Left hindlimb (tissue), 1 donor: Measurements from ENCODE around the gene ANKHD1.

Experiments used
- DNase-seq: peaks from one replicate; pipeline ENCODE4 v3.0.0-alpha.2; 2018

Gene ANKHD1

DNA sequence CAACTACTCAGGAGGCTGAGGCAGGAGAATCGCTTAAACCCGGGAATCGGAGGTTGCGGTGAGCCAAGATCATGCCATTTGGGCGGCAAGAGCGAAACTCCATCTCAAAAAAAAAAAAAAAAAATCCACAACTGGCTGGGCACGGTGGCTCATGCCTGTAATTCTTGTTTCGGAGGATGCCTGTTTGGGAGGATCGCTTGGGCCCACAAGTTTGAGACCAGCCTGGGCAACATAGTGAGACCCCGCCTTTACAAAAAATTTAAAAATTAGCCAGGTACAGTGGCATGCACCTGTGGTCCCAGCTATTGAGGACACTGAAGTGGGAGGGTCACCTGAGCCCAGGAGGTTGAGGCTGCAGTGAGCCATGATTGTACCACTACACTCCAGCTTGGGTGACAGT lies 144.0 kb downstream of the ANKHD1 start:
- no peak for DNase-seq

DNA sequence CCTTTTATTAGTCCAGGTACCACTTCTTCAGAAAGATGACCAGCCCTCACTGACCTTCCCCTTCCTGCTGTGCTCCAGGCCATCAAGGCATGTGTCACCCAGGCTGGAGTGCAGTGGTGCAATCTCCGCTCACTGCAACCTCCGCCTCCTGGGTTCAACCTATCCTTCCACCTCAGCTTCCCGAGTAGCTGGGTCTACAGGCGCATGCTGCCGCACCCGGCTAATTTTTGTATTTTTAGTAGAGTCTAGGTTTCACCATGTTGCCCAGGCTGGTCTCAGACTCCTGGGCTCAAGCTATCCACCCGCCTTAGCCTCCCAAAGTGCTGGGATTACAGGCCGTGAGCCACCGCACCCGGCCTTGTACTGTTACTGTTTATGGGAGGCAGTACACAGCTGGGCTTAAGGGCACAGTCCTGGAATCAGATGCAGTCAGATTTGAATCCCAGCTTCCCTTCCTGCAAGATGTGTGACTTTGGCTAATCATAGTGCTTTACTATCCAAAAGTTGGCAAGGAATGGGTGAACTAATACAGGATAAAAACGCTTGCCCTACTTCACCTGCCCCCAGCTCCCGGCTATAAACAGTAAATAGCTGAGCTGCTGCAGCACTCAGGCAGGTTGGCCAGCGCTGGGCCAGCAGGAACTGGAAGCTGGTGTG lies 145.3 kb downstream of the ANKHD1 start:
- DNase-seq, result no peak

DNA sequence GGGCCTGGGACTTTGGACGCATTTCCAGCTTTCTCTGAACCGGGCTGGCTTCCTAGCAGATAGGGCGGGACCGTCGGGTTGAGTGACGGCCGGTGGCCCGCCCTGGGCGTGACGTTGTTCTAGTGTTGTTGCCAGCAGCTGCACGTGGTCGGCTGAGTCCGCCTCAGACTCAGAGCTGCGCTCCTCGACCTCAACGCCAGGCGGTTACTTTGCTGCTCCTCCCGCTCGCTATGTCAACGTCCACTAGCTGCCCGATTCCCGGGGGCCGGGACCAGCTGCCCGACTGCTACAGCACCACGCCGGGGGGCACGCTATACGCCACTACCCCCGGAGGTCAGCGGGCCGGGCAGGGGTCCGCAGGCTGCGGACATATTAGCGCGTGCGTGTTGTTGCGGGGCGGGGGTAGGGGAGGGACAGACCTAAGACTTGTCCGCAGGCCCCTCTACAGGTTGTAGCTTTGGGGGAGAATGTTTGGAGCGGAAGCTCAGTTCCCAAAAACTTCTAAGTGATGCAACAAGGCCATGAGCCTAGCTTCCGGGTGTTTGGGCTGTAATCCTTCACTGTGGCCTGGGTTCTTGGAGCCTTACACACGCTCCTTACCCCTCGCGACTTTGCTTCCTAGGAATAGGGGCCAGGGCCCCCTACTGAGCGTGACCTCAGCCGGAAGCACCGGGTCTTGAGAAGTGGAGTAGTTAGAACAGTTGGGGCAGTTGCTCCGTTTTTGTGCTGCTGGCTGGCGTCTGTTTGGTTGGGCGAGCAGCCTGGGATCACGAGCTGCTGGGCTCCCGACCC lies 146.1 kb downstream of the ANKHD1 start, which contains the start of gene EIF4EBP3:
Gene EIF4EBP3 (plus strand): TSS at position 155 of the 792 bp plus-strand sequence. CDS start 76 bp downstream, at position 231.
- peak; percentile 97 for DNase-seq

DNA sequence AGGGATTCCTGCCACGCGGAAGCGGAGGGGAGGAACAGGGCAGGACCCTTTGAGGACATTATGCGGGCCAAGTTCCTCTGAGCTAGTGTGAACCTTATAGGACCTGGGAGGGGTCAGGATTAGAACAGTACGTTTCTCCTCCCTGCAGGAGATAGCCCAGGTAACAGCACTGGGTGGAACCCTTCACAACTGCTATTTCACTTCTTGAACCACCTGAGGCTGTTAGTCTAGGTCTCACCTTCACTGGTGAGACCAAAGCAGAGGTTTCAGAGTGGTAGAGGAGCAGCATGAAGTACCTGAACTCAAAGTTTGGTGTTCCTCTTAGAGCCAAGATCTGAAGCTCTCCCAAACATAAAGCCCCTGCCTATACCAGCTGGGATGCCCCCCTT lies 146.7 kb downstream of the ANKHD1 start:
- peak; percentile 58 for DNase-seq

DNA sequence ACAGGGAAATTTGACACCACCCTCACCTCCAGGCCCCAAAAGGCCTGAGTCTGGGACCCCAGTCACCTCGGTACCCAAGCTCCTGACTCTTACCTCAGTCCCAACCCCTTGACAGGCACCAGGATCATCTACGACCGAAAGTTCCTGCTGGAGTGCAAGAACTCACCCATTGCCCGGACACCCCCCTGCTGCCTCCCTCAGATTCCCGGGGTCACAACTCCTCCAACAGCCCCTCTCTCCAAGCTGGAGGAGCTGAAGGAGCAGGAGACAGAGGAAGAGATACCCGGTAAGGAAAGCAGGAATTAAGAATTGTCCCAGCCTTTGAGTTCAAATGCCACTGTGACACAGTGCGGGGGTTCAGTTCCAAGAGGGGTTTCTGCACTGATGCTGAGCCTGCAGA lies 147.2 kb downstream of the ANKHD1 start:
- no peak for DNase-seq

DNA sequence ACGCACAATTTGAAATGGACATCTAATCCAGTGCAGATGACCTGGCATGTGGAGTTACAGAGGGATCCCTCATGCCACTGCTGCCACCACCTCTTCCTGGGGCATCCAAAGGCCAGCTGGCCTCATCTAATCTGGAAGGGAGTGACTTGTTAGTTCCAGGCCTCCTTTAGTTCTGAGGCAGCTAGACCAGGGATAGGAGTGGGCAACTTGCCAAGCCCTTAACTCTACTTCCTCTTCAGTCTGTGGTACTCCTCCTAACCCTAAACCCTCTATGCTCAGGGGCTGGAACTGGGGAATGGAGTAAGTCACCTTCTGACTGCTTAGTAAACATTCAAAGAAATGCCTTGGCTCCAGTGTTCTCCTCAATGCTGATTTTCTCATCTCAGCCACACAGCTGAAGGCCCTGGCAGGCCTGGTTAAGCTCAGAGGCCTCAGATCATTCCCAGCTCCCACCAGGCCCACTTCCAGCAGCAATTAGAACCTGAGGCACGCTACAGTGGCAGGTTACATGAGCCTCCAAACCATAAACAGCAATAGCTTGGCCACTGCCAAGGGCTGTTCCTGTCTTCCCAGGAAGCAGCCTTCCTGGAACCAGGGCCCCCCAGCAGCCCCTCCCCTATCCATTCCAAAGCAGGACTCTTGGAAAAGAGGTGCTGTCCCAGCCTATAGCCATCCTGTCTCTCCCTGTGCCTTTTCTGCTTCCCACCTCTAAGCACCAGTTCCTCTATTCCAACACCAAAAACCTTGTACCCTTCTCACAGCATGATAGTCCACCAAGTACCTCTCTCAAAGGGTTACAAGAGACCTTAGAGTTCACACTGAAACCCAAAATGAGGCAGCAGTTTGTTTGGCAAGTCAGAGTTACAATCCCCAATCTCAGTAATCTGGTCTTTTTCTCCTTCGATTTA lies 147.9 kb downstream of the ANKHD1 start:
- no peak for DNase-seq

DNA sequence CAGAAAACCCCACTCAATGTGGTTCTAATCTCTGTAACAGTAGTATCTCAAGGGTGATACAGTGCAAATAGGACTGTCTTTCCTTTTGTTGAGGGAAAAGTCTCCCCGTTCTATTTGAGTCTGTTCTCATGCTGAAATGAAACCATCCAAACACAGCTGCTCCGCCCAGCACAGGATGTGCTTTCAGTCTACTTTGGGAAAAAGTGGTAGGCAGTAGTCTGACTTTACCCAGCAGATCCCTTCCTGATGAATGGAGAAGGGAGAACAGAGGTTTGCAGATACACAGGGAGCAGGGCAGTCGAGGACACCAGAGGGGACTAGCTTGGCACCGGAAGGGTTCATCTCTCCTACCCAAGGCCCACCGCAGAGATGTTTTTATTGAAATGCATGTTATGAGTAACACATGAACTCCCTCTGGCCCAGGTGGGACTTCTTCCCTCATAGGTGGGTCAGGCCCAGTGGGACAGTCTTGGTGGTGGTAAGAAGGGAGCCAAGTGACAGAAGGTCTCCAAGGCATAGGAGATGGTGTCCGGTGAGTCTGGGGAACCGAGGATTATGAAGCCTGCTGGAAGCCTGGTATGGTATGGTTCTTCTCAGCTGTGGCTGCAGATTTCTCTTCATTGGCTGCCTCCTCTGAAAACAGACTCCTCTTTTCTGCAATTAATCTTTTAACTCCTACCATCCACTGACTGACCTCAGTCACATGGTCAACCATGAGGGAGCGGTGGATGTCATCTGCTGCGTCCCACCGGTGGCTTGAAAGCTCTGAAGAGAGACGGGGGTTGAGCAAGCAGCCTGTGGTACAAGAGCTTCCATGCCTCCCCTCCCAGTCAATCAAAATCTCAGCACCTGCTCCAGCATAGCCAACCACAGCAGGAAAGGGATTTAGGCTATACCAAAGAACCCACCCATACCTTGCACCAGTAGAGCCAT lies 148.8 kb downstream of the ANKHD1 start:
- DNase-seq, result no peak

DNA sequence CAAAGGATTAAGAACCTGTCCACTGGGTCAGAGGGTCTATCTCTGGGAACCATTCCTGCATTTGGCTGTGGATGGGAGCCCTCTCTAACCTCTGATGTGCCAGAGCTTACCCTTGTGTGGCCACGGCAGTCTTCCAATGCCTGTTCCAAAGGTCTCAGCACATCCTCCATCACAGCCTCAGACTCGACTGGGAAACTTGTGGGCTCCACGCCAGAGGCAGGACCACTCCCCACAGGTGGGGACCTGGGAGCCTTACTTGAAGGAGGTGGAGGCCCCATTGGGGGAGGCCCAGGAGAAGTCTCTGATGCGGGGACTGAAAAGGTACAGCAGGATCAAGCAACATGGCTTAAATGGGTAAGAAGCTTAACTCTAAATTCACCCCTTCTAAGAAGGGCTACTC lies 150.2 kb downstream of the ANKHD1 start:
- DNase-seq, result no peak

DNA sequence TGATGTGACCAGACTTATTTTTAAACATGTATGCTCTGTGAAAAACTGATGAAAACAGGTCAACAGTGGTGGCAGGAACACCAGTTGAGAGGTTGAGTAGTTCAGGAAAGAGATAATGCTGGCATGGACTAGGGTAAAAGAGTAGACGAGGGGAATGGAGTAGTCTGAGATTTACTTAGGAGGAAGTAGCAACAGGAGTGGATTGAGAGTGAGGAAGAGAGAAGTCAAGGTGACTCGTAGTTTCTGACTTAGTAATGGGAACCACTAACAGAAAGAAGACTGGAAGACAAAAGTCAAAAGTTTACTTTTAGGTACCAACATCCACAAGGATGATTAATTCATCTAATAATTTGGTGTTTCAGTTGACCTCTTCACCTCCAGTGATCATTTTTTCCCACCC lies 152.0 kb downstream of the ANKHD1 start:
- no peak for DNase-seq

DNA sequence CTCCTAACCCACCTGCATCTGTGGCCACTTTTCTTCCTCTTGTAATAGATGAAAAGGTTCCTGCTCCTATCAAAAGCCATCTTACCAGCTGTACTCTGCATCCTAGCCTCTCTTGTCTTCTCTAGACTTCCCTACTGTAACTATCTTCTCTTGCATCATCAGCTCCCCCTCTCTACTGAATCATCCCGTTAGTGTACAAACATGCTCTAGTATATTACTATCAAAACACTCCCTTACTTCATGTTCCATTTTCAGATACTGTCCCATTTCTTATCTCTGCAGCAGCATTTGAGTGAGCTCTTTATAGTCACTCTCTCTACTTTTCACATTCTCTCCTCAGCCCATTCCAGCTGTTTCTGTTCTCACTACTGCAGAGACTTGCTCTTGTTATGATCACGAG lies 152.8 kb downstream of the ANKHD1 start:
- no peak for DNase-seq

DNA sequence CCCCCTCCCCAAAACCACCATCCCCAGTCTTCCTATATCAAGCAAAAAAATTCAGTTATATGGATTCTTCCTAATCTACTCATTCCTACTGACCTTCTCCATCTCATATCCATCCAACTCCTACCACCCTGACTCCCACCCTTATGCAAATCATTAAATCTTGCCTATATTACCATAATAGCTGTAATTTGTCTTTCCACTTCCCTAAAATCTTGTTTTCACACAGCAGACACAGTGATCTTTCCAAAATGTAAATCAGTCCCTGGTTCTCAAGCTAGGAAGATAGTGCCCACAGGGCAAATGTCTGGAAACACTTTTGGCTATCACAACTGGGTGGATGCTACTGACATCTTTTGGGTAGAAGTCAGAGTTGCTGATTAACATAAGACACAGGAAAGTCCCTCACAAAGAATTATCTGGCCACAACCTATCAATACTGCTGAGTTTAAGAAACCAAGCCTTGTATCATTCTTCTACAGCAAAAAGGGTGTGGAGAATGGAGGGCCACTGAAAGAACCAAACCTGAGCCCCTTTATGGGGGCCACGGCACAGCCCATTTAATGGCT lies 154.2 kb downstream of the ANKHD1 start:
- no peak for DNase-seq

DNA sequence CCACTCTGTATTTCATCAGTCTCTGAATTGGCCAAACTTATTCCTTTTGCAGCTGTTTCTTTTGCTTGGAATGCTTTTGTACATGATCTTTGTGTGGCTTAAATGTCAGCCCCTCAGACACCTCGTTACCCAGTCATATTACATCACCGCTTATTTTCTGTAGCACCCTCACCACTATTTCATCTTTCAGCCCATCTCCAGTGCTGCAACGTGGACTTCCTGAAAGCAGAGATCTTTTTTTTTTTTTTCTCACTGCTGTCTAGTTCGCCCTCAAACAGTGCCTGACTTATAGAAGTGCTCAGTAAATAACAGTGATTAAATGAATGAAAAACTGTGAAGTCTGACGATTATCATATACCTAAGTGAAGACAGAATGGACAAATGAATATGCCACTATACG lies 154.8 kb downstream of the ANKHD1 start:
- DNase-seq, result no peak

DNA sequence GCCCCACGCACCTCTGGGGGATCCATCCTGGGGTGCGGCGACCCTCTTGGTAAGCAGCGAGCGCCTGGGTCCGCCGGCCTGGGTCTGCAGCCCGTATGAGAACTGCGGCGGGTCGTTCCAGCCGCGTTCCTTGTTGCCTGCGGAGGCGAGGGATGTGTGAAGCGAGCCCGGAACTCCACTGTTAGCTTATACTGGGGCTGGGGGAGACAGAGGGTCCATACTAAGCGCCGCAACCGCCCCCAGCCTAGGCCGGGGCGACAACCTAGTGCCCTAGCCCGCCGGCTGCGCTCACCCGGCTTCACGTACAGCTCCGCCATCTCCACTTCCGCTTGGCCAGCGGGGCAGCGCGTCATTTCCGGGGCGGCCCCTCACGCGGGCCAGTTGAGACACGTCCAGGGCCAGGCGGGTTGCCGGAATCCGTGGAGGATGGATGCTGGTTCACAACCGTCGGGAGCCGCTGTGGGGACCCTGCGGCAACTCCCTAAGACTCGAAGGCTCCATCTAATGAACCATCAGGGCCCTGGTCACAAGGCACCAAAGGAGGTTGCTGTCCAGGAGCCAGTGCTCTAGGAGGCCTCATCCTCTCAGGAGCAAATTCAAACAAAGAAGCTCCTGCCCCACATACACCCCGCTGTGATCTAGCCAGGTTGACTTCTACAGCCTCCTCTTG lies 155.6 kb downstream of the ANKHD1 start, which contains the start of gene SRA1:
Gene SRA1 (minus strand): TSS at position 338 of the 670 bp plus-strand sequence. CDS start 21 bp downstream, at position 317.
- peak; percentile 95 for DNase-seq

DNA sequence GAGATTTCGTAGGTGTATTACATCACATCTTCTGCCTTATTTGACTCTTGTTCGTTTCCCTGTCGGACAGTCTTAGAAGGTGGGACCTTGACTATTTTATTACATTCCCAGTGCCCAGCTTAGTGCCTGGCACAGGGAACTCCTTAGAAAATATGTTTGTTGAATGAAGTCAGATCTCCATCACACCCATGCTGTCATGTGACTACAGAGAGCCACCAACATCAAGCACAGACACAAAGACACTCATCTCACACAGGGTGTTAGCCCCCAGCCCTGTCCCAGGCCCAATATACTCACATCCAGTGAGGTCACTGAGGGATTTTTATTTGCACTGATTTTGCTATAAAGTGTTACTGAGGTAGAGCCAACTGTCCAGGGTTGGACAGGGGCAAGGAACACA lies 156.3 kb downstream of the ANKHD1 start:
- no peak for DNase-seq

DNA sequence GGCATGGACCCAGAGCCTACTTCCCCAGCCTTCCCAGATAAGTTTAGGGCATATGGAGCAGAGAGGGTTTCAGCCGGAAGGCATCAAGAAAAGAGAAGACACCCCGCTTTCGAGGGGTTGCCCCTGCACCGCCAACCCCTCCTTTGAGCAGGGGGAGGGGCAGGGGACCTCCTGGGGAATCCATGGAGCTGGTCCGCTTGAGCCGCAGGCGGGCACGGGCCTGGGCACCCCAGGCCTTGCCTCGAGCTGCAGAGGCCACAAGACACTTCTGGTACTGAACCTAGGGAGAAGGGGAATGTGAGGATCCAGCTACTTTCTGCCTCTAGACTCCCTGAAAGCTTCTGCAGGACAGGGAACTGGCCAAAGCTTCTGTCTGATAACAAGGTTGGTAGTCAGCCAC lies 156.9 kb downstream of the ANKHD1 start:
- DNase-seq, result no peak

DNA sequence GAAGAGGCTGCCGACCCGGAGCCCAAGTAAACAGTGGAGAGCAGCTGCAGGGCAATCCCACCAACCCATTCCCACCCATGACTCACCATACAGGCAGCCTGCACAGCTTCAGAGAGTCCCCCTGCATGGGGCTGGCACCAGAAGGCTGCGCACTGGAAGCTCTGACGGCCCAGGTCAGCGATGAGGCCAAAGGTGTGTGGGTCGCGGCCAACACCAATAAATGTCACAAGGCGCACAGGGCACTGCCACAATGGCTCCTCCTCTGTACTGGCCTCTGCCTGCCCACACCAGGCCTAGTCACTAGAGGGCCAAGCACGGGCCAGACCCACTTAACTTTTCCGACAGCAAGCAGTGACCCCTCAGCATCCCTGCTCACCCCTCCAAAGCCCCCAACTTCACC lies 158.6 kb downstream of the ANKHD1 start:
- no peak for DNase-seq

DNA sequence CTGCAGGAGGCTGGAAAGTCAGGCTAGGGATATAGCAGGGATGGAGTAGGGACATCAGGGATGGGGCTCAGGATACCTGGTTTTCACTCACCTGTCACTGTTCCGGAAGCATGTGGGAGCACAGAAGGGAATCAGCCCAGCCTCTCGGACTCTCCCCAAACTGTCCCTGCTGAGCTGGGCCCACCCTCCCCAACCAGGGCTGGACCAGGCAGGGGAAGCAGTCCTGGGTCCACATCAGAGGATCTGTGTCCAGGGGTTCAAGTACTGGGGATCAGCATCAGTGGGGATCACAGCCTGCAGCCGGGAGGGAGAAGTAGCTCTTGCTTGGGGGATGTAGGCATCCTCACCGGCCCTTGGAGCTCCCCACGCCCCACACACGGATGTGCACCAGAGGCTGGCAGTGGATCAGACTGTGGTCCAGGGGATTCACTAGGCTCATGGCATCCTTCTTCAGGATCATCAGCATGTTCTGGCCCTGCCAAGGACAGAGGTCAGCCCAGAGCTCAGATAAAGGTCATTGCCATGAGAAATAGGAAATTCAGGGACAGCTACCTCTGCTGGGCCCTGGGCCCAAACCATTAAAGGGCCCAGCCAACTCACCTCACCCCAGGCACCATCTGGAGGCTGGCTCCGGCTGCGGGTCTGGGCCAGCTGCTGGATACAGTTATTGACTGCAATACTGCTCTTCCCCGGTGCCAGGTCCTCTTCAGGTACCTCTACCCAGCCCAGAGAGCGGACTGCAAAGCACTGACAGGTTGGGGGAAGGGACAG lies 160.3 kb downstream of the ANKHD1 start:
- DNase-seq, result no peak

DNA sequence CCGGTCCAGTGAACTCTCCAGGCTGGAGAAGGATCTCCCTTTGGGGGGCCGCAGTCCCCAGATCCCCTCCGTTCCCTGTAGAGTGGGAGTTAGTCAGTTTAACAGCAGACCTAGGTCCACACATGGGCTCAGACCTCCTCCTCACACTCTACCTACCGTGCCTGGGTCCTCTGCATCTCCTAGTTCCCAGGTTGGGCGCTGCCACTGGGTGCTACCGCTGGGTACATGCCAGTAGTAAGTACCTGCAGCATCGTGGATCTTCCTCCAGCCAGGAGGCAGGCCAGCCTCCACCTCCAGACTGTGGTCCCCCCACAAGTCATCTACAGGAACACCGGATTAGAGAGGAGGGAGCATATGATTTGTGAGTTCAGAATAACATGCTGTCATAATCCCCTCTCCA lies 162.0 kb downstream of the ANKHD1 start:
- no peak for DNase-seq

DNA sequence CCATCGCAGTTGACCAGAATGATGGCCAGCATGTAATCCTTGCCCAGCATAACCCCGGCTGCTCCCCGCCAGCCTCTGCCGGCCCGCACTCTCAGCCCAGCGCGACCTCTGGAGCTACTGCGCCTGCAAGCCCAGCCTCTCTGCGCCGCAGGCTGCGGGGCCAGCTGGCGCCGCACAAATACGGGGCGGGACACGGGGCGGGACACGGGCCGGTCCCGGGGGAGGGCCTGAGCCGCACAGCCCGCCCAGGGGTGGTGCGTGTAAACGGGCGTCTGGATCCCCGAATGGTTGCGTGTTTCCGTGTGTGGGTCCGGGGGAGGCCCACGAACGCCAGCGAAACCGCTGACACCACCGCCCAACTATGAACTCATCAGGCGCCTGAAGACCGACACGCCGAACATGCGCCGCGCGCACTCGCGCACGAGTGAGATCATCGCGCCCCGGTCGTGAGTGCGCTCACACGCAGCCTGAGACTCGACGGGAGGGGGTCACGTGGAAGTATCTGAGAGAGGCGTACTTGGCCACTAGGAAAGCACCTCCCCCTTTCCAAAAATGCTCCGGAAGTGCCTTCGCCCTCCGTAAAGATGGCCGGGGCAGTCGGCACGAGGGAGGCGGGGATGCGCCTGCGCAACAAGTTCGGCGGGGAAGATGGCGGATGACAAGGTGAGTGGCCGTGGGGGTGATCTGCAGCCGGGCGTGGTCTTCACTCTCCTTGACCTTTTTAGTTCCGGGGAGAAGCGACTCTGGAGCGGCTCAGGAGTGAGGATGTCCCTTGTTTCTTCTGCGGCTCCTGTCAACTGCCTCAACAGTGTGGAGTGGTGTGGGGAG lies 162.8 kb downstream of the ANKHD1 start, which contains the start of the genes APBB3 and SLC35A4:
Gene APBB3 (minus strand): TSS at position 403 of the 828 bp plus-strand sequence. CDS start 353 bp downstream, at position 50.
Gene SLC35A4 (plus strand): TSS at position 633 of the 828 bp plus-strand sequence. CDS start 2,342 bp downstream, outside the sequence.
- DNase-seq, result peak; percentile 98
